H9 (cell line): Measurements from ENCODE around the gene BARD1. TPM values are rescaled to one million over a fixed set of nuclear protein-coding genes. Genes with fewer than 3 reads are reported as not detected.
A peak's percentile ranks its signal among the peaks of the same experiment; 100 is the strongest.
"Not testable (repeated sequence)": the region's sequence is repeated elsewhere in the genome, so short reads cannot be mapped to it uniquely, and the experiment has no call there.

Experiments used
- DNase-seq: peaks from one replicate; pipeline ENCODE4 v3.0.0-alpha.2; 2017
- H2AFZ ChIP-seq: one replicate; pipeline ENCODE4 v1.6.1; 2013; ENCODE audit warnings: mild to moderate bottlenecking, low read length, control low read depth, moderate library complexity
- H2AK5ac ChIP-seq: 2 replicates; pipeline ENCODE4 v1.6.1; 2013; ENCODE audit warnings: low read length, control low read depth, mixed read lengths; ENCODE audit not compliant: insufficient read length
- H2BK120ac ChIP-seq: one replicate; pipeline ENCODE4 v1.6.1; 2013; ENCODE audit warnings: low read depth, mild to moderate bottlenecking, low read length, control low read depth, inconsistent platforms; ENCODE audit not compliant: poor library complexity, severe bottlenecking
- H2BK12ac ChIP-seq: 2 replicates; pipeline ENCODE4 v1.6.1; 2013; ENCODE audit warnings: low read length, control low read depth, mixed read lengths, low read depth; ENCODE audit not compliant: insufficient read length
- H2BK15ac ChIP-seq: 2 replicates; pipeline ENCODE4 v1.6.1; 2013; ENCODE audit warnings: low read depth, low read length, control low read depth
- H2BK20ac ChIP-seq: one replicate; pipeline ENCODE4 v1.6.1; 2013; ENCODE audit warnings: low read depth, mild to moderate bottlenecking, low read length, control low read depth, inconsistent platforms; ENCODE audit not compliant: poor library complexity, severe bottlenecking
- H2BK5ac ChIP-seq: 2 replicates; pipeline ENCODE4 v1.6.1; 2013; ENCODE audit warnings: low read length, control low read depth, mixed read lengths; ENCODE audit not compliant: insufficient read length
- H3K14ac ChIP-seq: 2 replicates; pipeline ENCODE4 v1.6.1; 2013; ENCODE audit warnings: low read length, control low read depth; ENCODE audit not compliant: insufficient read depth
- H3K18ac ChIP-seq: 2 replicates; pipeline ENCODE4 v1.6.1; 2013; ENCODE audit warnings: low read depth, mild to moderate bottlenecking, mixed read lengths, low read length, control low read depth; ENCODE audit not compliant: insufficient read length
- H3K23ac ChIP-seq: 2 replicates; pipeline ENCODE4 v1.6.1; 2013; ENCODE audit warnings: low read length, control low read depth, mixed read lengths, low read depth; ENCODE audit not compliant: insufficient read length
- H3K23me2 ChIP-seq: 2 replicates; pipeline ENCODE4 v1.6.1; 2013; ENCODE audit warnings: low read depth, mild to moderate bottlenecking, mixed read lengths, low read length, control low read depth; ENCODE audit not compliant: insufficient read length, poor library complexity, severe bottlenecking
- H3K27ac ChIP-seq: 2 replicates; pipeline ENCODE4 v1.5.1; 2013; ENCODE audit warnings: low read length, control low read depth, mixed read lengths, low read depth; ENCODE audit not compliant: insufficient read length
- H3K27me3 ChIP-seq: 2 replicates; pipeline ENCODE4 v1.6.1; 2013; ENCODE audit warnings: low read length, control low read depth, inconsistent platforms; ENCODE audit not compliant: insufficient read depth
- H3K4ac ChIP-seq: 2 replicates; pipeline ENCODE4 v1.6.1; 2013; ENCODE audit warnings: low read depth, mild to moderate bottlenecking, control low read depth, inconsistent platforms, low read length, moderate library complexity
- H3K4me1 ChIP-seq: 2 replicates; pipeline ENCODE4 v1.6.1; 2013; ENCODE audit warnings: low read length, control low read depth, inconsistent platforms; ENCODE audit not compliant: insufficient read depth
- H3K4me2 ChIP-seq: 2 replicates; pipeline ENCODE4 v1.6.1; 2013; ENCODE audit warnings: low read length, control low read depth, mixed read lengths; ENCODE audit not compliant: insufficient read length, insufficient read depth
- H3K56ac ChIP-seq: 2 replicates; pipeline ENCODE4 v1.6.1; 2013; ENCODE audit warnings: low read depth, mild to moderate bottlenecking, mixed read lengths, low read length, control low read depth; ENCODE audit not compliant: insufficient read length
- H3K79me1 ChIP-seq: 2 replicates; pipeline ENCODE4 v1.6.1; 2013; ENCODE audit warnings: low read depth, mild to moderate bottlenecking, moderate library complexity, low read length, control low read depth, inconsistent platforms; ENCODE audit not compliant: insufficient read depth, poor library complexity, severe bottlenecking
- H3K79me2 ChIP-seq: 2 replicates; pipeline ENCODE4 v1.6.1; 2013; ENCODE audit warnings: low read length, control low read depth, inconsistent platforms; ENCODE audit not compliant: insufficient read depth
- H3K9ac ChIP-seq: 2 replicates; pipeline ENCODE4 v1.6.1; 2013; ENCODE audit warnings: low read length, control low read depth, mixed read lengths; ENCODE audit not compliant: insufficient read length; ENCODE audit errors: extremely low read depth
- H3K9me3 ChIP-seq: one replicate; pipeline ENCODE4 v1.6.1; 2013; ENCODE audit warnings: low read depth, low read length, inconsistent platforms; ENCODE audit not compliant: control insufficient read depth
- H3T11ph ChIP-seq: one replicate; pipeline ENCODE4 v1.6.1; 2013; ENCODE audit warnings: mild to moderate bottlenecking, low read length, control low read depth, inconsistent platforms
- H4K20me1 ChIP-seq: one replicate; pipeline ENCODE4 v1.6.1; 2013; ENCODE audit not compliant: control insufficient read depth, insufficient read length, insufficient read depth
- H4K5ac ChIP-seq: 2 replicates; pipeline ENCODE4 v1.6.1; 2013; ENCODE audit warnings: low read depth, mild to moderate bottlenecking, mixed read lengths, low read length, control low read depth; ENCODE audit not compliant: insufficient read length
- H4K8ac ChIP-seq: replicated peaks from 2 replicates; pipeline ENCODE4 v1.6.1; 2013; ENCODE audit warnings: low read length, control low read depth, mixed read lengths, low read depth; ENCODE audit not compliant: insufficient read length
- H4K91ac ChIP-seq: 2 replicates; pipeline ENCODE4 v1.6.1; 2013; ENCODE audit warnings: low read depth, mild to moderate bottlenecking, moderate library complexity, mixed read lengths, low read length, control low read depth; ENCODE audit not compliant: insufficient read length
- H3K27ac Mint-ChIP-seq, 3 experiments: 2 replicates in 2 of 3; 3 replicates in 1 of 3; pipeline ENCODE4 v1.8.0; 2020 to 2021; ENCODE audit warnings: mixed read lengths in 3 of 3, mild to moderate bottlenecking in 1 of 3, moderate library complexity in 1 of 3
- H3K27me3 Mint-ChIP-seq: 2 replicates; pipeline ENCODE4 v1.8.0; 2021; ENCODE audit warnings: low read depth, mild to moderate bottlenecking, moderate library complexity, mixed read lengths
- H3K36me3 Mint-ChIP-seq, 3 experiments: 2 replicates in 2 of 3; 3 replicates in 1 of 3; pipeline ENCODE4 v1.8.0; 2020 to 2021; ENCODE audit warnings: low read depth in 3 of 3, mixed read lengths in 3 of 3; ENCODE audit not compliant: insufficient read depth in 1 of 3
- H3K4me1 Mint-ChIP-seq, 2 experiments: 2 replicates each; pipeline ENCODE4 v1.8.0; 2020; ENCODE audit warnings: mixed read lengths in 2 of 2
- H3K4me3 Mint-ChIP-seq, 2 experiments: 2 replicates in 1 of 2; 3 replicates in 1 of 2; pipeline ENCODE4 v1.8.0; 2020 to 2021; ENCODE audit warnings: mild to moderate bottlenecking in 2 of 2, mixed read lengths in 2 of 2, moderate library complexity in 1 of 2
- H3K9me3 Mint-ChIP-seq, 2 experiments: 2 replicates in 1 of 2; 3 replicates in 1 of 2; pipeline ENCODE4 v1.8.0; 2020; ENCODE audit warnings: mild to moderate bottlenecking in 2 of 2, mixed read lengths in 2 of 2, moderate library complexity in 1 of 2
- CTCF ChIP-seq: fragments of 200-600 bp; sonication (generic); conservative IDR thresholded peaks from 3 replicates; pipeline ENCODE4 v1.8.0; 2021; ENCODE audit warnings: antibody characterized with exemption, mild to moderate bottlenecking
- WGBS: extraction: QIAGEN DNeasy Blood & Tissue Kit; methylation state at CpG from one replicate; pipeline ENCODE4 v1.1.7; 2013; ENCODE audit warnings: missing lambda C conversion rate, low lambda C conversion rate, mixed read lengths; ENCODE audit not compliant: insufficient read length; ENCODE audit errors: extremely low coverage; 5-methylcytosine and 5-hydroxymethylcytosine counted together
- total RNA-seq: library from RNA; stranded (reverse); gene quantifications from 2 replicates; pipeline ENCODE4 v1.2.1, GENCODE V29; 2021

BARD1 gene
- total RNA-seq, 1 experiment from 2014 or later, result 30.6 TPM

DNA sequence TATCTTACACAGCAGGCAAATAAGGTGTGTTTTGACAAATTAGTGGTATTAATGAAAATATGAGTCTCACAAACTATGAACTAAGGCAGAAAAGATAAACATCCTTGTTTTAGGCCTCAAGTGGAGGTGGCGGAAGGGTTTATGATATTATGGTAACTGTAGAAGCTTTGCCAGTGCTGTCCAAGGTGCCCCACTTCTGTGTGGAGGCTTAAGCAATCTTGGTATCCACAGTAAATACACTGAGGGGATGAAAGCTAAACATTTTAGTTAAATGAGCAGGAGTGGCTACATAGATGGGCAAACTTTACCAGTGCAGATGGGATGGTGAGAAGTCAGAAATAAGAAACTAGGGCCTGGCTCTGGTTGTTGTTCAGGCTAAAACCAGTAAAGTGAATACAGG lies 84.7 kb downstream of the BARD1 start:
- H3K4me1 ChIP-seq, result no peaks in the 10 kb centered on the region
- no peak overlapping the region for H3T11ph ChIP-seq
- H3K4me2 ChIP-seq, result no peak overlapping the region
- H2BK5ac ChIP-seq, result no peak overlapping the region
- H2BK20ac ChIP-seq, result no peak overlapping the region
- Mint-ChIP-seq H3K4me1 (peaks cover 5 to 7% of the 10 kb centered on the region in 2 experiments), H3K9me3 (peaks cover 4 to 5% of the 10 kb centered on the region in 2 experiments; a peak in 4 of 5 replicates), H3K4me3 (no peak overlapping the region), H3K27ac (peak overlapping the region in 1 of 3 experiments; percentile 24; a peak in 1 of 7 replicates), H3K36me3 (peaks cover 29 to 56% (median 35%) of the 10 kb centered on the region in 3 experiments), H3K27me3 (no peaks in the 10 kb centered on the region)
- WGBS, result no CpG with 5 or more reads among the region's 1 CpG
- H4K8ac ChIP-seq, result no peak overlapping the region
- H3K4ac ChIP-seq, result no peak overlapping the region
- DNase-seq, result no peak
- no peak overlapping the region for H2BK120ac ChIP-seq
- H3K23ac ChIP-seq, result no peak overlapping the region
- no peak overlapping the region for H3K14ac ChIP-seq
- H3K9me3 ChIP-seq, result no peaks in the 10 kb centered on the region
- H2BK15ac ChIP-seq, result no peak overlapping the region
- H4K5ac ChIP-seq, result no peak overlapping the region
- no peaks in the 10 kb centered on the region for H3K79me1 ChIP-seq
- no peak overlapping the region for H3K56ac ChIP-seq
- no peak overlapping the region for H2BK12ac ChIP-seq
- no peak overlapping the region for H2AK5ac ChIP-seq
- TF ChIP-seq CTCF, result no peak
- no peak overlapping the region for H2AFZ ChIP-seq
- no peaks in the 10 kb centered on the region for H4K20me1 ChIP-seq
- H3K18ac ChIP-seq, result no peak overlapping the region
- H3K27ac ChIP-seq, result no peak overlapping the region
- no peak overlapping the region for H3K9ac ChIP-seq
- H3K79me2 ChIP-seq, result no peaks in the 10 kb centered on the region
- H3K23me2 ChIP-seq, result no peaks in the 10 kb centered on the region
- no peaks in the 10 kb centered on the region for H3K27me3 ChIP-seq
- H4K91ac ChIP-seq, result no peak overlapping the region

DNA sequence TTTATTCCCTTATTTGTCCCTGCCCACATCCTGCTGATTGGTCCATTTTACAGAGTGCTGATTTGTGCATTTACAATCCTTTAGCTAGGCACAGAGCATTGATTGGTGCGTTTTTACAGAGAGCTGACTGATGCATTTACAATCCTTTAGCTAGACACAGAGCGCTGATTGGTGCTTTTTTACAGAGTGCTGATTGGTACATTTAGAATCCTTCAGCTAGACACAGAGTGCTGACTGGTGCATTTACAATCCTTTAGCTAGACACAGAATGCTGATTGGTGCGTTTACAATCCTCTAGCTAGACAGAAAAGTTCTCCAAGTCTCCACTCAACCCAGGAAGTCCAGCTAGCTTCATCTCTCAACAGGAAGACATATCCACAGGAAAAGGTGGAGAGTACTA lies 91.6 kb downstream of the BARD1 start:
- H4K91ac ChIP-seq, H3K18ac ChIP-seq, H3K23ac ChIP-seq, H3K79me2 ChIP-seq, H3K14ac ChIP-seq, H3K27me3 Mint-ChIP-seq, H3K27ac ChIP-seq, H3K4ac ChIP-seq, H3K4me1 Mint-ChIP-seq, H3K4me1 ChIP-seq, H2BK20ac ChIP-seq, H2BK15ac ChIP-seq, H3T11ph ChIP-seq, H3K56ac ChIP-seq, H4K8ac ChIP-seq, H3K23me2 ChIP-seq, H3K9me3 ChIP-seq, H2BK5ac ChIP-seq, DNase-seq, H2AFZ ChIP-seq, H3K4me2 ChIP-seq, H4K5ac ChIP-seq, H3K4me3 Mint-ChIP-seq, H3K27ac Mint-ChIP-seq, H3K27me3 ChIP-seq, H4K20me1 ChIP-seq, H3K9ac ChIP-seq, H2BK120ac ChIP-seq, H3K79me1 ChIP-seq, H2AK5ac ChIP-seq, H2BK12ac ChIP-seq: not testable (repeated sequence)
- H3K9me3 Mint-ChIP-seq, result peaks cover 5 to 11% of the 10 kb centered on the region in 2 experiments; a peak in 4 of 5 replicates
- no CpG with 5 or more reads among the region's 3 CpGs for WGBS
- peaks cover 30 to 35% (median 35%) of the 10 kb centered on the region in 3 experiments for H3K36me3 Mint-ChIP-seq
